HG03196 (cell line): ENCODE measurements around the gene TP53I13.

Experiments
- ATAC-seq: cut with Tn5 transposase; IDR thresholded peaks from one replicate; pipeline ENCODE4 v1.9.1; 2021; ENCODE audit not compliant: unreplicated experiment

TP53I13 gene

GRCh38 chr17:29592850-29593551 lies 24.5 kb downstream of the TP53I13 start, which contains the start of gene ANKRD13B:
Gene ANKRD13B (plus strand): TSS chr17:29593132. CDS start chr17:29593622, 490 bp downstream.
- ATAC-seq = no peak

GRCh38 chr17:29593591-29594518 lies 25.4 kb downstream of the TP53I13 start:
- no peak for ATAC-seq

- ATAC-seq = no peak
These were observed 26.1 kb downstream of the TP53I13 start for GRCh38 chr17:29594519-29595090.

- ATAC-seq = no peak
These were observed 26.8 kb downstream of the TP53I13 start for GRCh38 chr17:29595107-29595942.

- ATAC-seq = no peak
These were observed 27.7 kb downstream of the TP53I13 start for GRCh38 chr17:29595943-29596774.

GRCh38 chr17:29596811-29597210 lies 28.3 kb downstream of the TP53I13 start:
- ATAC-seq = no peak

GRCh38 chr17:29597361-29598172 lies 29.1 kb downstream of the TP53I13 start:
- ATAC-seq = no peak

GRCh38 chr17:29603109-29603674 lies 34.7 kb downstream of the TP53I13 start:
- no peak for ATAC-seq

- ATAC-seq = no peak
These were observed 39.2 kb downstream of the TP53I13 start for GRCh38 chr17:29607557-29608195.

- ATAC-seq = no peak
These were observed 40.5 kb downstream of the TP53I13 start for GRCh38 chr17:29608986-29609385.

- ATAC-seq = no peak
These were observed 41.9 kb downstream of the TP53I13 start for GRCh38 chr17:29610395-29610794.

GRCh38 chr17:29611351-29612093 lies 43.0 kb downstream of the TP53I13 start:
- ATAC-seq = no peak

- no peak for ATAC-seq
These were observed 43.5 kb downstream of the TP53I13 start for GRCh38 chr17:29612094-29612403.

GRCh38 chr17:29612404-29613280 lies 44.1 kb downstream of the TP53I13 start:
- no peak for ATAC-seq

- ATAC-seq = no peak
These were observed 44.9 kb downstream of the TP53I13 start for GRCh38 chr17:29613352-29613837.

GRCh38 chr17:29613856-29614255 lies 45.4 kb downstream of the TP53I13 start:
- no peak for ATAC-seq
